ENCODE measurements around the gene IFITM2.
"Not testable (repeated sequence)": the region's sequence is repeated elsewhere in the genome, so short reads cannot be mapped to it uniquely, and the experiment has no call there.

Gene IFITM2

DNA sequence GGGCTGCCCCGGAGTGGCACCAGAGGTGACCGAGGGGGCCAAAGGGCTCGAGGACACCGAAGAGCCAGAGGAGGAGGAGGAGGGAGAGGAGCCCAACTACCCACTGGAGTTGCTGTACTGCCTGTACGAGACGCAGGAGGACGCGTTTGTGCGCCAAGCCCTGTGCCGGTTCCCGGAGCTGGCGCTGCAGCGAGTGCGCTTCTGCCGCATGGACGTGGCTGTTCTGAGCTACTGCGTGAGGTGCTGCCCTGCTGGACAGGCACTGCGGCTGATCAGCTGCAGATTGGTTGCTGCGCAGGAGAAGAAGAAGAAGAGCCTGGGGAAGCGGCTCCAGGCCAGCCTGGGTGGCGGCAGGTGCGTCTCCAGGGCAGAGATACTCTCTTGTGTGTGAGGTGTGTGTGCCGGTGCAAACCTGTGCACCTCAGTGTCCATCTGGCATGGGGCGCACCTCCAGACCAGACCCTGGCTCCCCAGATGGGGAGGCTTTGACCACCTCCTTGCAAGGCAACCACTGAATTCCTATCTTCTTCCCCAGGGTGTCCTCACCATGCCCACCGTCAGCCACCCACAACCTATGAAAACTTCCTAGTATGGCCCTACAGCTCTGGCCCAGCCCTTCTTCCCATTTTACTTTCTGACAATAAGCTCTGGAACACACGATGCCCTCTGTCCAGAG is 26.0 kb upstream of the IFITM2 start:
- no peak for DNase-seq (ENCODE audit: low spot score)

DNA sequence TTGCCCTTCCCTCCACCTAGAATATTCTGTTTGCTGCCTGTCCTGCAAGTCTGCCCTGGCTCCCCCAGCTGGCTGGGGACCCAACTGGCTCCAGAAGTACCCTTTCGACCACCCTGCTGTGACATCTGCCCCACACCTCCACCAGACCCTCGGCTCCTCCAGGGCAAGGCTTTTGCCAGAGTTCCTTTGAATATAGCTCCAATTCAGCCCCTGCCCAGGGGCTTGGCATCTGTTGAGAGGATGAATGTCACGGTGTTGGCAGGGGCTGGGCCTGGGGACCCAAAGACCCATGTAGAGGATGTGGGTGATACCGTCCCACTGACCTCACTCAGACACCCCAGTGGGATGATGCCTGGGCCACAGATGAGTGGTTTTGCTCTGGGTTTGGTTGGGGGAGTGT is 25.4 kb upstream of the IFITM2 start:
- DNase-seq (ENCODE audit: low spot score) = no peak

DNA sequence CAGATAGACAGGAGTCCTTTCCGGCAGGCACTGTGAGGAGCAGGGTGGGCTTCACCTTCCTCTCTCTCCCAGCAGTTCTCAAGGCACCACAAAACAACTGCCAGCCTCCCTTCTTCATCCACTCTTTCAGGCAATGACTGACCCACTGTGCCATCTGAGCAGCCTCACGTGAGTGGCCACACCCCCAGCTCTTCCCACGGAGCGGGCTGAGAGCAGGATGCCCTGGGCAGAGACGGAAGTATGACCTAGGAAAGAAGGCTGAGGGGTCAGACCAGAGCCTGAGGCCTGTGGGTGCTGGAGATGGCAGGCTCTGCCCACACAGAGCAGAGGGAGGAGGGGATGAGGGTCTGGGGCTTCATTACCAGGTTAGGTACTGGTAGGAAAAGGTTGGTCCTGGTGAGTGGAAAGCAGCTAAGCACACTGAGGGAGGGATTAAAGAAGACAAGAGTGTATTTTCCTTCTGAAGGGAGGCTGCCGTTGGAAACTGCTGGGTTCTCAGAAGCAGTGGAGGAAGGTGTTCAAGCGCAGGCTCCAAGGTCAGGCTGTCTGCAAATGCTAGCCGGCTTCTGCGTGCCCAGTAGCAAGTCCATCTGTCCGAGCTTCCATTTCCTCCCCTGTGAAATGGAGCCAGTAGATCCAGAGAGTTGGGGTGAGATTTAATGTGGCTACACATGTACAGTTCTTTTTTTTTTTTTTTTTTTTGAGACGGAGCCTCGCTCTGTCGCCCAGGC is 24.8 kb upstream of the IFITM2 start:
- DNase-seq (ENCODE audit: low spot score) = no peak

GRCh38 chr11:283405-284104 is 24.1 kb upstream of the IFITM2 start:
- no peak for DNase-seq (ENCODE audit: low spot score)

- no peak for DNase-seq (ENCODE audit: low spot score)
These were observed 23.3 kb upstream of the IFITM2 start for GRCh38 chr11:284105-285020.

GRCh38 chr11:285021-285893 is 22.4 kb upstream of the IFITM2 start:
- no peak for DNase-seq (ENCODE audit: low spot score)

DNA sequence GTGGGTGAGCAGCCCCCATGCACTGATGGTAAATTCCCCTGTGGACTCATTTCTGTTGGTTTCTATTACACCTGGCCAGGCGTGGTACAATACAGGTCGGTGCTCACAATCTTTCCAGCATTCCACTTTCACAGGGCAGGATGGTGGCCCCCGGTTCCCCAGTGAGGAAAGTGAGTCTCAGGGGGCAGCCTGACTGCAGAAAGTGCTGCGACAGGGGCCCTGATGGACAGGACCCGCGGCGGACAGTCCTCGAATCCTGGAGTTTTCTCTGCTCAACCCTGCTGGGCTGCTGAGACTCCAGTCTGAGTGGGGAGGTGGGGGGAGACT is 21.8 kb upstream of the IFITM2 start:
- no peak for DNase-seq (ENCODE audit: low spot score)

- DNase-seq (ENCODE audit: low spot score) = not testable (repeated sequence)
These were observed 20.4 kb upstream of the IFITM2 start for GRCh38 chr11:286977-287820.

DNA sequence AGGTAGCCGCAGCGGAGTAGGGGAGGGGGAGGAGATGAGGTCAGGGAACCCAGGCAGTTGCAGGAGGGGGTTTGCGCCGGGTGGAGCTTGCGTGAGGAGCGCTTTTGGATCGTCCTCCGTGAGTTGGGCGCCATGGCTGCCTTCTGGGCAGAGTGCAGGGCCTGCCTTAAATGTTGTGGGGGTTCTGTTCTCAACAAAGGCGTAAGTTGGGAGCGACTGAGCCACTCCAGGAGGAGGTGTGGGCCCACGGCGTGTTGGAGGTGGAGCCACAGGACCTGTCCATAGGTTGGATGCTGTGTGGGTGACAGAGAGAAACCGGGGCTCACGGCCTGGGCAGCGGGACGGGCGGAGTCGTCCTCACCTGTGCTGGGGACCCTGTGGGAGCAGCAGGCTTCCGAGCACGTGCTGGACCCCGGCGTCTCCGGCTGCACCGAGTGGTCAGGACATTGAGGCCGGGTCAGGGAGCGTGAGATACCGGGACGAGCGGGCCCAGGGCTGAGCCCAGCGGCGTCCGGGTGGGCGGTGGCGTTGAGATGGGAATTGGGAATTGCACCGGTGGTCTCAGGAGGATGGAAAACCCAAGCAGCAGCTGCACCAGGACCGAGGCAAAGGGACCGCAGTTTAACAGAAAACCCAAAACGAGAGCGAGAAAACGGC is 19.7 kb upstream of the IFITM2 start:
- DNase-seq (ENCODE audit: low spot score) = no peak

GRCh38 chr11:288478-289397 is 18.9 kb upstream of the IFITM2 start, which contains the start of gene PGGHG:
TSS of gene PGGHG (plus strand) at chr11:289126. CDS start at chr11:289817, 691 bp downstream.
- DNase-seq (ENCODE audit: low spot score) = no peak

DNA sequence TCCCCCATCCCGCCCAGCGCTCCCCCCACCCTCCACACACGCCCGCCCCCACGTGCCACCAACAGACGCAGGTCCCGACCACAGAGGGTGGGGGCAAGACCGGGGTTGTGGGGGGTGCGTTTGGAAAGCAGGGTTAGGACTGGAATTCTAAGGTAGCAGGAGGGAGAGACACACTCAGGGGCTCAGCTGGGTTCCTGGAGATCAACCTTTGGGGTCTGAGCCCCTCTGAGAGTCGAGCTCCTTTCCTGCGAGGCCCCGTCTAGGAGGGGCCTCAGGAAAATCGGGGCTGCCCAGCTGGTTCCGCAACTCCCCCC is 18.3 kb upstream of the IFITM2 start:
- DNase-seq (ENCODE audit: low spot score) = no peak

- DNase-seq (ENCODE audit: low spot score) = no peak
These were observed 17.6 kb upstream of the IFITM2 start for GRCh38 chr11:289712-290620.

- no peak for DNase-seq (ENCODE audit: low spot score)
These were observed 16.9 kb upstream of the IFITM2 start for GRCh38 chr11:290621-291231.

- no peak for DNase-seq (ENCODE audit: low spot score)
These were observed 16.1 kb upstream of the IFITM2 start for GRCh38 chr11:291281-292210.

DNA sequence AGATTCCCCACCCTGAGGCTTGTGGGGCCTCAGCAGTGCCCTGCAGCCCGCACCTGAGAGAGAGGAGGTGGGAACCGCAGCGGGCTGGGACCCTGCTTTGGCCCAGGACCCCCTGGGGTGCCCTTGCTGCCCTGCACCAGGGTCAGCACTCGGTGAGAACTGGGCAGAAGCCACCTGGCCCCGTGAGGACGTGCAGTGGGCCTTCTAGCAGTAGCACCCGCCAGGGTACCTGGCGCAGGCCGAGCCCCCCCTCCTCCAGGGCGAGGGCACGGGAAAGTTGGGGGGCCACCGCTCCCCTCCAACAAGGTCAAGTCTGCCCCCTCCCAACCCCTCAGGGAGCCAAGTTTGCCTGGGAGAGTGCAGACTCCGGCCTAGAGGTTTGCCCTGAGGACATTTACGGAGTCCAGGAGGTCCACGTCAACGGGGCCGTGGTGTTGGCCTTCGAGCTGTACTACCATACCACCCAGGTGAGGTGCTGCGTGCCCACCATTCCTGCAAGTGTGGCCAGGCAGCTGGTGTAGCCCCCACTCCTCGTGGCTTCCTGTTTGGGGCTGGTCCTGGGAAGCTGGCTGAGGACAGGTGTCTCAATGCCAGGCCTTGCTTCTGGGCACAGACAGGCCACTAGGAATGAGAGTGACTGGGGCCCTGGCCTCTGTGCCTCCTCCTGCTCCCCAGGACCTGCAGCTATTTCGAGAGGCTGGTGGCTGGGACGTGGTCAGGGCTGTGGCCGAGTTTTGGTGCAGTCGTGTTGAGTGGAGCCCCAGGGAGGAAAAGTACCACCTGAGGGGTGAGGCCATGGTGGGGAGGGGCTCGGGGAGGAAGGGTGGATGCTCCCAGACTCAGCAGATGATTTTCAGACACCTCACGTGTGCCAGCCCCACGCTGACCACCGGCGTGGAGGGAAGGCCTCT is 15.2 kb upstream of the IFITM2 start:
- DNase-seq (ENCODE audit: low spot score) = no peak
